Liver (tissue), 2 donors: ENCODE results near the gene ADAMTS3.

Experiments used
- TF ChIP-seq, protein P1 (sequence below): fragments of 150-350 bp; IDR thresholded peaks from 2 replicates; pipeline ENCODE4 v1.5.1; 2017; ENCODE audit warnings: improper control_type of control experiment, low read depth, low read length; ENCODE audit not compliant: missing input control
- TF ChIP-seq, protein P2 (sequence below): IDR thresholded peaks from 2 replicates; pipeline ENCODE4 v1.6.1; 2016; ENCODE audit warnings: antibody characterized with exemption
- donor health status: healthy.

DNA sequence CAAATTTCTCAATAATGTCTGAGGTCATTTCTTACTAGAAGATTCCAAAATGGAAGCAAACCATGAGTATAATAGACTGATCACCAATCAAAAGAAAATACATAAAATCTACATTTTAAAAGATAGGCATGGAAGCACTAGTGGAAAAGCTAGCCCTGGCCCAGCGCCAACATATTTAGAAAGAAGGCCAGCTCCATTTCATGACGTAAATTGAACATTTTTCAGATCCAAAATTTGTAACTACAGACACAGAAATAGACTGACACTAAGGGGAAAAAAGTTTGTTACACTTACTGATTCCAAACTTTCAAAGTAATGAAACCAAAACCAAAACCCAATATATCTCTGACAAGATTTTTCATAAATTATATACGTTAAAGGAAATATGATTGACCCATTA is 117.7 kb downstream of the ADAMTS3 start:
- TF ChIP-seq, protein P1, sequence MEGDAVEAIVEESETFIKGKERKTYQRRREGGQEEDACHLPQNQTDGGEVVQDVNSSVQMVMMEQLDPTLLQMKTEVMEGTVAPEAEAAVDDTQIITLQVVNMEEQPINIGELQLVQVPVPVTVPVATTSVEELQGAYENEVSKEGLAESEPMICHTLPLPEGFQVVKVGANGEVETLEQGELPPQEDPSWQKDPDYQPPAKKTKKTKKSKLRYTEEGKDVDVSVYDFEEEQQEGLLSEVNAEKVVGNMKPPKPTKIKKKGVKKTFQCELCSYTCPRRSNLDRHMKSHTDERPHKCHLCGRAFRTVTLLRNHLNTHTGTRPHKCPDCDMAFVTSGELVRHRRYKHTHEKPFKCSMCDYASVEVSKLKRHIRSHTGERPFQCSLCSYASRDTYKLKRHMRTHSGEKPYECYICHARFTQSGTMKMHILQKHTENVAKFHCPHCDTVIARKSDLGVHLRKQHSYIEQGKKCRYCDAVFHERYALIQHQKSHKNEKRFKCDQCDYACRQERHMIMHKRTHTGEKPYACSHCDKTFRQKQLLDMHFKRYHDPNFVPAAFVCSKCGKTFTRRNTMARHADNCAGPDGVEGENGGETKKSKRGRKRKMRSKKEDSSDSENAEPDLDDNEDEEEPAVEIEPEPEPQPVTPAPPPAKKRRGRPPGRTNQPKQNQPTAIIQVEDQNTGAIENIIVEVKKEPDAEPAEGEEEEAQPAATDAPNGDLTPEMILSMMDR, result no peak
- TF ChIP-seq, protein P2, sequence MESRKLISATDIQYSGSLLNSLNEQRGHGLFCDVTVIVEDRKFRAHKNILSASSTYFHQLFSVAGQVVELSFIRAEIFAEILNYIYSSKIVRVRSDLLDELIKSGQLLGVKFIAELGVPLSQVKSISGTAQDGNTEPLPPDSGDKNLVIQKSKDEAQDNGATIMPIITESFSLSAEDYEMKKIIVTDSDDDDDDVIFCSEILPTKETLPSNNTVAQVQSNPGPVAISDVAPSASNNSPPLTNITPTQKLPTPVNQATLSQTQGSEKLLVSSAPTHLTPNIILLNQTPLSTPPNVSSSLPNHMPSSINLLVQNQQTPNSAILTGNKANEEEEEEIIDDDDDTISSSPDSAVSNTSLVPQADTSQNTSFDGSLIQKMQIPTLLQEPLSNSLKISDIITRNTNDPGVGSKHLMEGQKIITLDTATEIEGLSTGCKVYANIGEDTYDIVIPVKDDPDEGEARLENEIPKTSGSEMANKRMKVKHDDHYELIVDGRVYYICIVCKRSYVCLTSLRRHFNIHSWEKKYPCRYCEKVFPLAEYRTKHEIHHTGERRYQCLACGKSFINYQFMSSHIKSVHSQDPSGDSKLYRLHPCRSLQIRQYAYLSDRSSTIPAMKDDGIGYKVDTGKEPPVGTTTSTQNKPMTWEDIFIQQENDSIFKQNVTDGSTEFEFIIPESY, result no peak
